Ishikawa (cell line): ENCODE results near the gene OR2F1.

Experiments
- EP300 ChIP-seq: IDR thresholded peaks from 2 replicates; pipeline ENCODE4 v1.6.1; 2012; ENCODE audit warnings: borderline replicate concordance
- MAX ChIP-seq: IDR thresholded peaks from 2 replicates; pipeline ENCODE4 v1.6.1; 2012
- TAF1 ChIP-seq: IDR thresholded peaks from 2 replicates; pipeline ENCODE4 v1.6.1; 2012; ENCODE audit warnings: low read depth, mild to moderate bottlenecking
- TCF12 ChIP-seq: IDR thresholded peaks from 2 replicates; pipeline ENCODE4 v1.6.1; 2012; ENCODE audit warnings: low read depth
- TEAD4 ChIP-seq: IDR thresholded peaks from 2 replicates; pipeline ENCODE4 v1.6.1; 2012
- USF1 ChIP-seq: IDR thresholded peaks from 2 replicates; pipeline ENCODE4 v1.6.1; 2012
- ZBTB7A ChIP-seq: IDR thresholded peaks from 2 replicates; pipeline ENCODE4 v1.6.1; 2012; ENCODE audit warnings: low read depth

- TF ChIP-seq ZBTB7A (no peak), TCF12 (no peak), EP300 (no peak), TEAD4 (no peak), TAF1 (no peak), MAX (no peak), USF1 (no peak)
Measured at GRCh38 chr7:143936087-143937009, 18.3 kb upstream of the OR2F1 start.
